ENCODE results near the gene RING1.

RING1 gene

DNA sequence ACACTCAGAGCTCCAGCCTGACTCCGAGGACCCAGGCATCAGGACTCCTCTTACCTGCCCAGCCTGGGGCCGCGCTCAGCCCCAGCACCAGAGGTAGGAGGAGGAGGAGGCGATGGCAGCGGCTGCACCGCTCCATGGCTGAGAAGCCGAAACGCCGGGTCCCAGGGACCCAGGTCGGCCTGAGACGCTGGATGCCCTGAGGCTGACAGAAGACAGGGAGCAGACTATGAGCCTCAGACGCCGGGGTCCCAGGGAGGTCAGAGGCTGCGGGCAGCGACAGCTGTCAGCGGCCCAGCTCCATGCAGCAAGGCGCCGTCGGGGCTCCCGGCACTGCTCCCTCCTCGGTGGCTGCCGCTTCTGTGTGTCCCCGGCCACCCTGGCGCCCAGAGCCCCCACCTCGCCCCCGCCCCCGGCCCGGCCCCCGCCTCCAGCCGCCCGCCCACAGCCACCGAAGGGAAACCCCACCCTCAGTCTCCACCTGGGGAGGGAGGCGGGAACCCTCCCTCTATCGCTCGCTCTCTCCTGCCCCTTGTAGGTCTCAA is 16.1 kb upstream of the RING1 start, which contains the start of gene COL11A2:
Gene COL11A2, minus strand, starts transcription at position 363 of the 542 bp plus-strand sequence. Its CDS starts 227 bp downstream, at position 136.
- DNase-seq (ENCODE audit: low read depth), result no peak

GRCh38 chr6:33192671-33193602 is 15.4 kb upstream of the RING1 start:
- DNase-seq (ENCODE audit: low read depth), result no peak

GRCh38 chr6:33193619-33194018 is 14.7 kb upstream of the RING1 start:
- DNase-seq (ENCODE audit: low read depth), result no peak

GRCh38 chr6:33194431-33194979 is 13.8 kb upstream of the RING1 start:
- no peak for DNase-seq (ENCODE audit: low read depth)

DNA sequence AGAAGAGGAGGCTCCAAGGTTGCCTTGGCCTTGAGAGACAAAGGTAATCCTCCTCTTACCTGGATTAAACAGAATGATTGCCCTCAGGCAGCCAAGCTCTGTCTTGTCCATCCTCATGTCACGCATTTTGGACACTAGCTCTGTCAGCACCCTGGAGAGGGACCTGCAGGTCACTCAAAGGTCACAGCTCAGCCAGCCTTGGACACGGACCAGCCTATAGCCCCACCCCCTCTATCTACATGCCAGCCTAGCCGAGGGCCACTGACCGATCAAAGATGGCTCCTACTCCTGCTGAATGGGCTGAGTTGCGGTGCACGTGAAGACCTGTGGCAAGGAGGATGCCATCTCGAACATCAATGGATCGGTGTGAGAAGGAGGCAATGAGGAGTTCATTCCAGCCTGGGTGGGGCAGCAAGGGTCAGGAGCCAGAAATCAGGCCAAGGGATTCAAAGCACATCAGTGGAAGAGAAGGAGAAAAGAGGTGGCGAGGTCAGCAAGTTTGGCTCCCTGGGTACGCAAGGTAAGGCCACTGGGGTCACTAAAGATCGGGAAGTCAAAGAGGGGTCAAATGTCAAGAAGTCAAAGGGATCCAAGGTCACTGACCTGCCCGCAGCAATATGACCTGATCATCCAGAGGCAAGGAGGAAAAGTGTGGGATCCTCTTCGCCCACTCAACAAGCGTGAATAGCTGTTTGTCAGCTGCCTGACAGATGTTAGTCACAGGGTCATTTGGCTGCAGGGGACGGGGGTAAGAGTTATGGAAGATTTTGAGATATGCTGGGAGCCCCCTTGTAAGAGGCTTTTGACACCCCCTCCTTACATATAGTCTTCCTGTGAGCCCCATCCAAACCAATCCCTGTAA is 12.8 kb upstream of the RING1 start:
- DNase-seq (ENCODE audit: low read depth), result no peak

DNA sequence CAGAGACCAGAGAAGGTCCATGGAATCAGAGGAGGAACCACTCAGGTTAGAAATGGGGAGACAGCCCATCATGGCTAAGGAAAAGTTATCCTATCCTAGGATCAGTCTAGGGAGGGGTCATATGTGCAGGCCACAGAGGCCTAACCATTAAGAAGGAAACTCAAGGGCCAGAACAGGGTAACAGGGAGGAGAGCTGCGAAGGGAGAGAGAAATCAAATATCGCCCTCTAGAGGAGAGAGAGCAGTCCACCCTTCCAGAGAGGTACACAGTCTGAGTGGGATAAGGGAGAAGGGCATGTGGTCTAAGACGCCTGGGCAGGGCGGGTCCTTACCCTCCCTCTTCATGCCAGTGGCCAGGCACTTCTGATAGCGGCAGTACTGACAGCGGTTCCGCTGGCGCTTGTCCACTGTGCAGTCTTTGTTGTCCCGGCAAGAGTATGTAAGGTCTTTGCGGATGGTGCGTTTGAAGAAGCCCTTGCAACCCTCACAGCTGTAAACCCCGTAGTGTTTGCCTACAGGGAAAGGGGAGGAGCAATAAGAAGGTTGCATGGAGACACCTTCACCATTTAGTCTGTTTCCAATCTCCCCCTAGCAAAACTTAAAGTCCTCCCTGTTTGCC is 10.8 kb upstream of the RING1 start:
- DNase-seq (ENCODE audit: low read depth), result no peak

DNA sequence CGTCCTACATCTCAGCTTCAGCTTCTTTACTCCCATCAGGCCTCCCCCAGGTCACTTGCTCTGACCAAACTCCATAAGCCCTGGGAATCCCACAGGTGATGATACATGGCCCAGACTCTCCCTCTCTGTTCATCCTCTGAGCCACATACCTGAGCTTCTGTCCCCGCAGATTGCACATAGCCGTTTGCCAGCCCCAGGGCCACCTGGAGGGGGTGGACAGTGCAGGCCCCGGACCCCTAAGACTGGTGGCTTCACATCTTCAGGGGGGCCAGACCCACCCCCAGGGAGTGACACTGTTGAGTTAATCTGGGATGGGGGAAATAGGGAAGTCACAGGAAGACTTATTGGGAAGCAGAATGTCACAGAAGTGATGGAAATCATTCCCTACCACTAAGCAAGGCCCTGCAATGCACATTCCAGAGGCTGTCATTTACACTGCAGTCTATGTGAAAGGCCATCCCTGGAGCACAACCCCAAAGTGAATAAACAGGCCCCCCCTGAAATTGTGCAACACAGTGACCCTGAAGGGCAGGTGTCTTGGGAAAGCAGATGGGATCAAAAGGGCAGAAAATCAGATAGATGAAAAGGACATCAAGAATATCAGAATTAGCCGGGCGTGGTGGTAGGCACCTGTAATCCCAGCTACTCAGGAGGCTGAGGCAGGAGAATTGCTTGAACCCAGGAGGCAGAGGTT is 10.0 kb upstream of the RING1 start:
- no peak for DNase-seq (ENCODE audit: low read depth)

DNA sequence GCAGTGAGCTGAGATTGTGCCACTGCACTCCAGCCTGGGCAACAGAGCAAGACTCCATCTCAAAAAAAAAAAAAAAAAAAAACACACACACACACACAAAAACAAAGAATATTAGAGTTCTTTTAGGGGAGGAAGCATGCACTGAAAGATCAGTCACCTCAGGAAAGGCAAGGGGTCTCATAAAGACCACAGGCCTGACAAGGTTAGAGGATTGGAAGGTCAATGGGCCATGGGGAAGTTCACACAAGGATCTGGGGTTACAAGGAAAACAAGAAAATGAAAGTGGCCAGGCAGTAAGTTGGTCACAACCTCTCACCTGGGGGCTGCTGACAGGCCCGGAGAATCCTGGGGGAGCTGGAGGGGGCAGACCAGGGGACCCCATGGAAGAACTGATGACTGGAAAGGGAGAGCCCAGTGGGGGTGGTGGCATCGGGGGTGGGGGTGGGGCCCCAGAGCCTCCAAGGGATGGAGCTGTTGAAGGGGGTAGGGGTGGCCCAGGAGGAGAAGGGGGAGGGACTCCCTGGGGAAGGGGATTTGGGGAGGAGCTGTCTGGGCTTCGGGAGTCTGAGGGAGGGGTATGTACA is 9.4 kb upstream of the RING1 start:
- DNase-seq (ENCODE audit: low read depth), result no peak

DNA sequence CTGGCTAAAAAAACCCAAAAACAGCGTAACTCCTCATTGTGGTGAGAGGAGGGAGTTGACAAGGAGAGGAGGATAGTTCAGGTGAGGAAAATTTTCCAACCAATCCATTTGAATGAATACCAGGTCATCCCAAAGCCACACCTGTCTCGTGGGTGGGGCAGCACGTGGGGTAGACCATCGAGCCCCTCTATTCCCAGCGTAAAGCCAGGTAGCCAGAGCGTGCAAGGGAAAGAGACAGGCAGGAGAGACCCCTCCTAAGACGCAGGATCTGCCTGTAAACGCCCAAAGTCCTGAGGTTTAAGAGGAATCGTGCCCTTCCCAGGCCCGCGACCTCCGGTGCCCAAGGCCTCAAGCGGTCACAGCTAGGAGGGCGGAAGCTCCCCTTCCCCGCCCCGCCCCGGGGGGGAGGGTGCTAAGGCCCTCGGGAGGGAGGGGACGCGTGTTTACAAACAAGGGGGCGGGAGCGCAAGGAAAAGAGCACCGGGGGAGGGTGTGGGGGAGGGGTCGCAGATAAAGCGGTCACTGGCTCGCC is 8.5 kb upstream of the RING1 start:
- peak; percentile 63 for DNase-seq (ENCODE audit: low read depth)

DNA sequence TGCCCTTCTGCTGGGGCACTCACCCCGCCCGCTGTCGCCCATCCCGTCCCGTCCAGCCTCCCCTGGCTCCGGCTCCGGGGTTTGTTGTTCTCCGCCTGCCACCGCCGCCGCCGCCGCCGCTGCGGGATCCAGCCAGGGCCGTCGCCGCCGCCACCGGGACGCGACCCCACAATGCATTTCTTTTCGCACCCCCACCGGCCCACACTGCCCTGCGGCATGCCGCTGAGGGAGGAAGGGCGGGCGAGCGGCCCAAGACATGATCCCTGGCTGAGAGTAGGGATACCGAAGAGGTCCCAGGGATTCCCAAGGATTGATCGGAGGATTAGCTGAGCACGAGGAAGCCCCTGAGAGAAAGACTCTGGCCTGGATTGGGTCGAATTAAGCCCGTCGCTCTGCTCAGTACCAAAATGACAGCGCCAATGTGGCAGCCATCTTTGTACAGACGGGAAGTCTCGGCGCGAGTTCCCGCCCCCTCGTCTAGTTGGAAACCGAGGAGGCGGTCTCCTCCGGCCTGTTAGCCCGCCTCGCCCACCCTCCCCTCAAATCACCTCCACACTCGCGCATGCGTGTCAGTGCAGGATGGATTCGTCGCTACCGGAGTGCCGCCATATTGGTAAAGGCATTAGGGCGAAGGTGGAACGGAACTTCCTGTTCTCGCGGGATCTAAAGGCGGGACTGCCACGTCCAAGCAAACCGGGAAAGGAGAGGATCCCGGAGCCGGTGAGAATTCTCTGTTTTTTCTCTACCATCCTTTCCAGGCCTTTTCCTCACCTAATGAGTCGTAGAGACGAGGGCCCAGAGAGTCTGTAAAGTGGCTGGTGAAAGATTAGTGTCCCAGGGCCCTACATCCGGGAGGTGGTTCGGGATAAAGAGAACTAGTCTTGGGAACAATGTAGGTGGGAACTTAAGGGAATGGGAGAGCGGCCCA is 7.8 kb upstream of the RING1 start, which contains the start of the genes RXRB and SLC39A7:
Gene RXRB, minus strand, starts transcription at position 447 of the 928 bp plus-strand sequence. Its CDS starts 189 bp downstream, at position 258.
Gene SLC39A7, plus strand, starts transcription at position 649 of the 928 bp plus-strand sequence. CDS start 379 bp downstream, outside the sequence.
- DNase-seq (ENCODE audit: low read depth), result peak; percentile 99

DNA sequence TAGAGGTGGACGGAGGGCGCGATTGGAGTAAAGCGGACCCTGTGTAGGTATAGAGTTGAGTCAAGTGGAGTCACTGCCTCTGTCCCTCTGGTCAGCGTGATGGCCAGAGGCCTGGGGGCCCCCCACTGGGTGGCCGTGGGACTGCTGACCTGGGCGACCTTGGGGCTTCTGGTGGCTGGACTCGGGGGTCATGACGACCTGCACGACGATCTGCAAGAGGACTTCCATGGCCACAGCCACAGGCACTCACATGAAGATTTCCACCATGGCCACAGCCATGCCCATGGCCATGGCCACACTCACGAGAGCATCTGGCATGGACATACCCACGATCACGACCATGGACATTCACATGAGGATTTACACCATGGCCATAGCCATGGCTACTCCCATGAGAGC is 7.2 kb upstream of the RING1 start:
- DNase-seq (ENCODE audit: low read depth), result no peak

GRCh38 chr6:33201935-33202334 is 6.4 kb upstream of the RING1 start:
- no peak for DNase-seq (ENCODE audit: low read depth)

DNA sequence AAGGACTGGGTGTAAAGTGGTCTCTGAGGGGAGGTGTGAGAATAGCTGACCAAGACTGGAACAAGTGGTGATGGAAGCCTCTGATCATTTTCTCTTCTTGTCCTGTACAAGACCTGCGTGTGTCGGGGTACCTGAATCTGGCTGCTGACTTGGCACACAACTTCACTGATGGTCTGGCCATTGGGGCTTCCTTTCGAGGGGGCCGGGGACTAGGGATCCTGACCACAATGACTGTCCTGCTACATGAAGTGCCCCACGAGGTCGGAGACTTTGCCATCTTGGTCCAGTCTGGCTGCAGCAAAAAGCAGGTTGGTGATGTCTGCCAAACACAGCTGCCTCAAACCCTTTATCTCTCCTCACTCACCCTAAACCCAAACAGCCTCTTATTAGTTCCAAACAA is 5.5 kb upstream of the RING1 start:
- no peak for DNase-seq (ENCODE audit: low read depth)

DNA sequence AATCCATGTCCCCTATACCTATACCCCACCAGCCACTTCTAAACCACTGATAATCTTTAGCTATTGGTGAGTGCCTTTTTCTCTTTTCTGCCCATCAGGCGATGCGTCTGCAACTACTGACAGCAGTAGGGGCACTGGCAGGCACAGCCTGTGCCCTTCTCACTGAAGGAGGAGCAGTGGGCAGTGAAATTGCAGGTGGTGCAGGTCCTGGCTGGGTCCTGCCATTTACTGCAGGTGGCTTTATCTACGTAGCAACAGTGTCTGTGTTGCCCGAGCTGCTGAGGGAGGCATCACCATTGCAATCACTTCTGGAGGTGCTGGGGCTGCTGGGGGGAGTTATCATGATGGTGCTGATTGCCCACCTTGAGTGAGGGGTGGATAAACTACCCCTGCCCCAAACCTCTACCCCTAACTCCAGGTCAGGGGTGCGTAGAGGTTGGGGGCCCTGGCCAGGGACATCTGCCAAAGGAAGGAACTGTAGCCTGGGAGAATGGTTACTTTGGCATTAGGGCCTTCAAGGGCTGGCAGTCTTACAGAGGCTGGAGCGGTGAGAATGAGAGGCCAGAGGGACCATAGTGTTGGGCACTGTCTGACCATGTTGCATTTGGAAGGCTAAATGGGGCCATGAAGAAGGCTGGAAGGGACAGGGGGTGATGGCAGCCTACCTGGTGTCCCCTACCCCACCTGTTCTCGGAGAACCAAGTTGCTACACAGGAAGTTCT is 4.7 kb upstream of the RING1 start:
- DNase-seq (ENCODE audit: low read depth), result no peak

GRCh38 chr6:33204165-33204414 is 4.2 kb upstream of the RING1 start:
- DNase-seq (ENCODE audit: low read depth), result no peak

DNA sequence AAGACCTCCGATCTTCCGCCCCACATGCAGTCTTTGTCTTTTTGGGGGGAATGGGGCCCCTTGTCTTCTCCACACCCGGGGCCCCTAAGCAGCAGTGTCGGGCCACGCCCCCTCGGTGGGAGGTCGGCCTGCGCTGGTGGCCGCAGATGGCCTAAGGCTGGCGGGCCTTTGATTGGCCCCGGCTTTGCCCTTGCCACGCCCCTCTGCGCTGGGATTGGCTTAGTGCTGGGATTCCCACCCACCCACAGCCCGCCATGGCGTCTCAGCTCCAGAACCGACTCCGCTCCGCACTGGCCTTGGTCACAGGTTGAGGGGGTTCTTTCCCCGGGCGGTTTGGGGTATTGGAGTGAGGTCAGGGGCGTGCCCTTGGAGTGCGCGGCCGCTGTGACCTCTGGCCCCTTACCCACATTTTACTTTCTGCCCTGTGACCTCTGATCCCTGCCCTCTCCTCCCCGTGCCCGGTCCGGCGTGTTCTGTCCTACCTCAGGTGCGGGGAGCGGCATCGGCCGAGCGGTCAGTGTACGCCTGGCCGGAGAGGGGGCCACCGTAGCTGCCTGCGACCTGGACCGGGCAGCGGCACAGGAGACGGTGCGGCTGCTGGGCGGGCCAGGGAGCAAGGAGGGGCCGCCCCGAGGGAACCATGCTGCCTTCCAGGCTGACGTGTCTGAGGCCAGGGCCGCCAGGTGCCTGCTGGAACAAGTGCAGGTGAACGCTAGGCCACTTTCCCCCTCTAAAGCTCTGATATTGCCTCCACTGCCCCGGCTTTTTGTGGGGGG is 3.7 kb upstream of the RING1 start, which contains the start of gene HSD17B8:
Gene HSD17B8, plus strand, starts transcription at position 241 of the 776 bp plus-strand sequence. Its CDS starts 14 bp downstream, at position 255.
- DNase-seq (ENCODE audit: low read depth), result peak; percentile 92

GRCh38 chr6:33205191-33206026 is 2.9 kb upstream of the RING1 start:
- DNase-seq (ENCODE audit: low read depth), result no peak

Data from activated T-cell treated with anti-CD3 and anti-CD28 coated beads for 24 hours (primary cell).